Measurements from ENCODE around the gene CAVIN2.

DNA sequence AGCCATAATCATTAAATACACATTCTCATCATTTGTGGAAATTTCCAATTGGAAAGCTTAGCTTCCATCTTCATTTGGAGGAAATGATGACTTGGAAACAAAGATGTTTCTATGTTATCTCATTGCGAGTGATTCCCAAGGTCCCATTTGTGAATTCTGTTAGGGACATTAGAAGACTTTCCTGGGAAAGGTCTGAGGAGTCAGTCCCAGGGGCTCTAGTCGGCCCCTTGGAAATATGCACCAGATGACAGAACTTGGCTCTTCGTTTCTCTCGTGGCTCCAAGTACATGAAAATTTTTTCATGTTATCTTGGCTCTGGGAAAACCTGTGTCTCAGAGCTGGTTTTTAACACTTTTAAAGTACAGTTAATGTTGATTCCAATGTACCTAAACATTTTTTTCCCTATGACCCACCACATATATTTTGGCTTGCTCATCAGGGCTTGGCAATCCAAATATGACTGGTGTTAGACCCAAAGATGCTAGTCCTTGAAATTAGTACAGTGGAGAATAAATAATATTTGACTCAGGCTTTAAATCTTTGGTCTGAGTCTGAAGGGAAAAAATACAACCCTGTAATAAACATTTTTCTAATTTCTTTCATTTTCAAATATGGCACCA, 15.4 kb upstream of the CAVIN2 start:
- TF ChIP-seq ZNF777 (tag by site-specific recombination; IDR thresholded peaks at IDR 0.05; ENCODE audit: borderline replicate concordance) (no peak), ZNF843 (tag by site-specific recombination; IDR thresholded peaks at IDR 0.05) (no peak), ZNF266 (tag by site-specific recombination; IDR thresholded peaks at IDR 0.05; ENCODE audit: low read depth) (no peak), YY1 (tag by site-specific recombination; IDR thresholded peaks at IDR 0.05) (no peak), ZNF768 (tag by site-specific recombination; IDR thresholded peaks at IDR 0.05) (no peak)
- TF ChIP-seq, protein P1, sequence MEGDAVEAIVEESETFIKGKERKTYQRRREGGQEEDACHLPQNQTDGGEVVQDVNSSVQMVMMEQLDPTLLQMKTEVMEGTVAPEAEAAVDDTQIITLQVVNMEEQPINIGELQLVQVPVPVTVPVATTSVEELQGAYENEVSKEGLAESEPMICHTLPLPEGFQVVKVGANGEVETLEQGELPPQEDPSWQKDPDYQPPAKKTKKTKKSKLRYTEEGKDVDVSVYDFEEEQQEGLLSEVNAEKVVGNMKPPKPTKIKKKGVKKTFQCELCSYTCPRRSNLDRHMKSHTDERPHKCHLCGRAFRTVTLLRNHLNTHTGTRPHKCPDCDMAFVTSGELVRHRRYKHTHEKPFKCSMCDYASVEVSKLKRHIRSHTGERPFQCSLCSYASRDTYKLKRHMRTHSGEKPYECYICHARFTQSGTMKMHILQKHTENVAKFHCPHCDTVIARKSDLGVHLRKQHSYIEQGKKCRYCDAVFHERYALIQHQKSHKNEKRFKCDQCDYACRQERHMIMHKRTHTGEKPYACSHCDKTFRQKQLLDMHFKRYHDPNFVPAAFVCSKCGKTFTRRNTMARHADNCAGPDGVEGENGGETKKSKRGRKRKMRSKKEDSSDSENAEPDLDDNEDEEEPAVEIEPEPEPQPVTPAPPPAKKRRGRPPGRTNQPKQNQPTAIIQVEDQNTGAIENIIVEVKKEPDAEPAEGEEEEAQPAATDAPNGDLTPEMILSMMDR (tag by site-specific recombination; IDR thresholded peaks at IDR 0.05), result no peak
- TF ChIP-seq, protein P2, sequence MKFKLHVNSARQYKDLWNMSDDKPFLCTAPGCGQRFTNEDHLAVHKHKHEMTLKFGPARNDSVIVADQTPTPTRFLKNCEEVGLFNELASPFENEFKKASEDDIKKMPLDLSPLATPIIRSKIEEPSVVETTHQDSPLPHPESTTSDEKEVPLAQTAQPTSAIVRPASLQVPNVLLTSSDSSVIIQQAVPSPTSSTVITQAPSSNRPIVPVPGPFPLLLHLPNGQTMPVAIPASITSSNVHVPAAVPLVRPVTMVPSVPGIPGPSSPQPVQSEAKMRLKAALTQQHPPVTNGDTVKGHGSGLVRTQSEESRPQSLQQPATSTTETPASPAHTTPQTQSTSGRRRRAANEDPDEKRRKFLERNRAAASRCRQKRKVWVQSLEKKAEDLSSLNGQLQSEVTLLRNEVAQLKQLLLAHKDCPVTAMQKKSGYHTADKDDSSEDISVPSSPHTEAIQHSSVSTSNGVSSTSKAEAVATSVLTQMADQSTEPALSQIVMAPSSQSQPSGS (tag by site-specific recombination; IDR thresholded peaks at IDR 0.05; ENCODE audit: low read depth), result no peak
- TF ChIP-seq, protein P3, sequence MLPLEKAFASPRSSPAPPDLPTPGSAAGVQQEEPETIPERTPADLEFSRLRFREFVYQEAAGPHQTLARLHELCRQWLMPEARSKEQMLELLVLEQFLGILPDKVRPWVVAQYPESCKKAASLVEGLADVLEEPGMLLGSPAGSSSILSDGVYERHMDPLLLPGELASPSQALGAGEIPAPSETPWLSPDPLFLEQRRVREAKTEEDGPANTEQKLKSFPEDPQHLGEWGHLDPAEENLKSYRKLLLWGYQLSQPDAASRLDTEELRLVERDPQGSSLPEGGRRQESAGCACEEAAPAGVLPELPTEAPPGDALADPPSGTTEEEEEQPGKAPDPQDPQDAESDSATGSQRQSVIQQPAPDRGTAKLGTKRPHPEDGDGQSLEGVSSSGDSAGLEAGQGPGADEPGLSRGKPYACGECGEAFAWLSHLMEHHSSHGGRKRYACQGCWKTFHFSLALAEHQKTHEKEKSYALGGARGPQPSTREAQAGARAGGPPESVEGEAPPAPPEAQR (tag by site-specific recombination; IDR thresholded peaks at IDR 0.05), result no peak
- TF ChIP-seq, protein P4, sequence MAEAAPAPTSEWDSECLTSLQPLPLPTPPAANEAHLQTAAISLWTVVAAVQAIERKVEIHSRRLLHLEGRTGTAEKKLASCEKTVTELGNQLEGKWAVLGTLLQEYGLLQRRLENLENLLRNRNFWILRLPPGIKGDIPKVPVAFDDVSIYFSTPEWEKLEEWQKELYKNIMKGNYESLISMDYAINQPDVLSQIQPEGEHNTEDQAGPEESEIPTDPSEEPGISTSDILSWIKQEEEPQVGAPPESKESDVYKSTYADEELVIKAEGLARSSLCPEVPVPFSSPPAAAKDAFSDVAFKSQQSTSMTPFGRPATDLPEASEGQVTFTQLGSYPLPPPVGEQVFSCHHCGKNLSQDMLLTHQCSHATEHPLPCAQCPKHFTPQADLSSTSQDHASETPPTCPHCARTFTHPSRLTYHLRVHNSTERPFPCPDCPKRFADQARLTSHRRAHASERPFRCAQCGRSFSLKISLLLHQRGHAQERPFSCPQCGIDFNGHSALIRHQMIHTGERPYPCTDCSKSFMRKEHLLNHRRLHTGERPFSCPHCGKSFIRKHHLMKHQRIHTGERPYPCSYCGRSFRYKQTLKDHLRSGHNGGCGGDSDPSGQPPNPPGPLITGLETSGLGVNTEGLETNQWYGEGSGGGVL (tag by site-specific recombination; IDR thresholded peaks at IDR 0.05), result no peak
- TF ChIP-seq, protein P5, sequence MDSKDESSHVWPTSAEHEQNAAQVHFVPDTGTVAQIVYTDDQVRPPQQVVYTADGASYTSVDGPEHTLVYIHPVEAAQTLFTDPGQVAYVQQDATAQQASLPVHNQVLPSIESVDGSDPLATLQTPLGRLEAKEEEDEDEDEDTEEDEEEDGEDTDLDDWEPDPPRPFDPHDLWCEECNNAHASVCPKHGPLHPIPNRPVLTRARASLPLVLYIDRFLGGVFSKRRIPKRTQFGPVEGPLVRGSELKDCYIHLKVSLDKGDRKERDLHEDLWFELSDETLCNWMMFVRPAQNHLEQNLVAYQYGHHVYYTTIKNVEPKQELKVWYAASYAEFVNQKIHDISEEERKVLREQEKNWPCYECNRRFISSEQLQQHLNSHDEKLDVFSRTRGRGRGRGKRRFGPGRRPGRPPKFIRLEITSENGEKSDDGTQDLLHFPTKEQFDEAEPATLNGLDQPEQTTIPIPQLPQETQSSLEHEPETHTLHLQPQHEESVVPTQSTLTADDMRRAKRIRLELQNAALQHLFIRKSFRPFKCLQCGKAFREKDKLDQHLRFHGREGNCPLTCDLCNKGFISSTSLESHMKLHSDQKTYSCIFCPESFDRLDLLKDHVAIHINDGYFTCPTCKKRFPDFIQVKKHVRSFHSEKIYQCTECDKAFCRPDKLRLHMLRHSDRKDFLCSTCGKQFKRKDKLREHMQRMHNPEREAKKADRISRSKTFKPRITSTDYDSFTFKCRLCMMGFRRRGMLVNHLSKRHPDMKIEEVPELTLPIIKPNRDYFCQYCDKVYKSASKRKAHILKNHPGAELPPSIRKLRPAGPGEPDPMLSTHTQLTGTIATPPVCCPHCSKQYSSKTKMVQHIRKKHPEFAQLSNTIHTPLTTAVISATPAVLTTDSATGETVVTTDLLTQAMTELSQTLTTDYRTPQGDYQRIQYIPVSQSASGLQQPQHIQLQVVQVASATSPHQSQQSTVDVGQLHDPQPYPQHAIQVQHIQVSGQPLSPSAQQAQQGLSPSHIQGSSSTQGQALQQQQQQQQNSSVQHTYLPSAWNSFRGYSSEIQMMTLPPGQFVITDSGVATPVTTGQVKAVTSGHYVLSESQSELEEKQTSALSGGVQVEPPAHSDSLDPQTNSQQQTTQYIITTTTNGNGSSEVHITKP (tag by site-specific recombination; IDR thresholded peaks at IDR 0.05), result no peak

Measured in HEK293 (cell line).